ENCODE measurements around the gene UVRAG. TPM values are rescaled to one million over a fixed set of nuclear protein-coding genes. Genes with fewer than 3 reads are reported as not detected.
A peak's percentile ranks its signal among the peaks of the same experiment; 100 is the strongest.

UVRAG gene
- total and polyA plus RNA-seq, 2 of the 13 experiments (the other 11 are each of a cell fraction or from before 2014, with no cell fraction given): 9.7 to 17.3 TPM

- DNase-seq (ENCODE audit: low spot score) (no peak), FAIRE-seq (no peak), ATAC-seq (no peak)
- no peak overlapping the region for H3K4me3 ChIP-seq (replicated peaks in 1 of 3; ENCODE audit: insufficient read depth in 1 of 3, low read depth in 2 of 3, low read length in 3 of 3)
- no TSS peak for BruUV-seq (replicated peaks)
- H3K4me2 ChIP-seq (ENCODE audit: low read depth, low read length): no peak overlapping the region
- ChIA-PET CTCF (ENCODE audit: low intra/inter-chr PET ratio, low total read pairs) (no interaction called here), POLR2A (no interaction called here)
- H3K27ac ChIP-seq (ENCODE audit: extremely low read length, insufficient read depth, low read length): no peak overlapping the region
- 73% methylated on average over 7 of the region's 13 CpGs for WGBS (ENCODE audit: low lambda C conversion rate)
- H2AFZ ChIP-seq (ENCODE audit: low read length): no peak overlapping the region
- H3K4me1 ChIP-seq (ENCODE audit: insufficient read depth, low read length): peaks cover 34% of the 10 kb centered on the region
- TF ChIP-seq TP53 (CRISPR knock-in tag; conservative IDR thresholded peaks at IDR 0.05) (no peak), MNT (IDR thresholded peaks at IDR 0.05) (0 out of 2 replicates have a peak, but pooled peaks have one; percentile 13), NFRKB (IDR thresholded peaks at IDR 0.05) (no peak), TBL1XR1 (IDR thresholded peaks at IDR 0.05; ENCODE audit: borderline replicate concordance, low read length, partially characterized antibody) (no peak), FOXP4 (CRISPR knock-in tag; IDR thresholded peaks at IDR 0.05) (no peak), PPARG (CRISPR knock-in tag; conservative IDR thresholded peaks at IDR 0.05) (no peak)
- peaks cover 16 to 63% of the 10 kb centered on the region in 2 experiments; a peak in 4 of 5 replicates for H3K27me3 ChIP-seq (ENCODE audit: control insufficient read depth in 1 of 2, insufficient read depth in 2 of 2, low read length in 2 of 2)
- no peaks in the 10 kb centered on the region for H3K9me3 ChIP-seq (ENCODE audit: low read length)
- H3K36me3 ChIP-seq (replicated peaks in 1 of 2; ENCODE audit: control insufficient read depth in 1 of 2, insufficient read depth in 2 of 2, low read length in 2 of 2): no peaks in the 10 kb centered on the region
- no peak overlapping the region for H3K9ac ChIP-seq (ENCODE audit: insufficient read depth, low read depth, low read length)
- in situ Hi-C loops (cut with HindIII; ENCODE audit: extremely low pct_ligation_motif_present, low pct_unique_long_range_greater_than_20kb) (no loop called here), intact Hi-C loops (cut with micrococcal nuclease; ENCODE audit: unreplicated experiment) (no loop called here)
- no peaks in the 10 kb centered on the region for H4K20me1 ChIP-seq (ENCODE audit: insufficient read depth, low read length)
- H3K79me2 ChIP-seq (ENCODE audit: insufficient read depth, low read length): no peaks in the 10 kb centered on the region
Measured at GRCh38 chr11:76164081-76164480, 349.1 kb downstream of the UVRAG start.

Data from HepG2 (cell line).